DOHH2 (cell line): ENCODE results near the gene IFNAR2.

Experiments used
- H3F3A ChIP-seq: fragments of 200-600 bp; sonication (generic), shearing (Covaris generic); 2 replicates; pipeline ENCODE4 v1.6.0; 2016; ENCODE audit warnings: antibody characterized with exemption, mild to moderate bottlenecking; ENCODE audit not compliant: control insufficient read depth, insufficient read depth
- H3K27ac ChIP-seq: fragments of 200-600 bp; sonication (generic); 2 replicates; pipeline ENCODE4 v1.5.1; 2014; ENCODE audit warnings: low read depth, mild to moderate bottlenecking, low read length, moderate library complexity
- H3K27me3 ChIP-seq: fragments of 200-600 bp; sonication (generic); 2 replicates; pipeline ENCODE4 v1.6.1; 2014; ENCODE audit warnings: mild to moderate bottlenecking, low read length, mixed read lengths; ENCODE audit not compliant: control insufficient read depth
- H3K36me3 ChIP-seq: fragments of 200-600 bp; sonication (generic); 2 replicates; pipeline ENCODE4 v1.6.1; 2014; ENCODE audit warnings: mild to moderate bottlenecking, low read length, moderate library complexity, mixed read lengths; ENCODE audit not compliant: control insufficient read depth
- H3K4me1 ChIP-seq: fragments of 200-600 bp; sonication (generic); 2 replicates; pipeline ENCODE4 v1.6.1; 2014; ENCODE audit warnings: mild to moderate bottlenecking, low read length, mixed read lengths; ENCODE audit not compliant: control insufficient read depth
- H3K4me2 ChIP-seq: fragments of 200-600 bp; sonication (generic); 2 replicates; pipeline ENCODE4 v1.6.0; 2014; ENCODE audit warnings: mild to moderate bottlenecking, low read length, moderate library complexity
- H3K4me3 ChIP-seq: fragments of 200-600 bp; sonication (generic); 2 replicates; pipeline ENCODE4 v1.5.1; 2014; ENCODE audit warnings: mild to moderate bottlenecking, low read length, mixed read lengths
- H3K79me2 ChIP-seq: fragments of 200-600 bp; sonication (generic); 2 replicates; pipeline ENCODE4 v1.6.1; 2014; ENCODE audit warnings: mild to moderate bottlenecking, low read length, mixed read lengths; ENCODE audit not compliant: control insufficient read depth
- H3K9me2 ChIP-seq: fragments of 200-600 bp; sonication (generic); replicated peaks from 2 replicates; pipeline ENCODE4 v1.6.1; 2014; ENCODE audit warnings: mild to moderate bottlenecking, low read length, mixed read lengths; ENCODE audit not compliant: control insufficient read depth
- H3K9me3 ChIP-seq: fragments of 200-600 bp; sonication (generic); 2 replicates; pipeline ENCODE4 v1.6.1; 2014; ENCODE audit warnings: antibody characterized with exemption, low read length, mixed read lengths; ENCODE audit not compliant: control insufficient read depth, insufficient read depth
- H4K20me1 ChIP-seq: fragments of 200-600 bp; sonication (generic); 2 replicates; pipeline ENCODE4 v1.6.0; 2014; ENCODE audit warnings: low read depth, mild to moderate bottlenecking, antibody characterized with exemption, low read length, moderate library complexity; ENCODE audit not compliant: control insufficient read depth, insufficient read depth
- EZH2phosphoT487 ChIP-seq: fragments of 200-600 bp; sonication (generic); IDR thresholded peaks from 2 replicates; pipeline ENCODE4 v1.6.1; 2017; ENCODE audit warnings: borderline replicate concordance, mild to moderate bottlenecking, antibody characterized with exemption, low read length, moderate library complexity, mixed read lengths
- TF ChIP-seq, protein P1 (sequence below): fragments of 200-600 bp; sonication (generic); IDR thresholded peaks from one replicate; pipeline ENCODE4 v1.5.1; 2014; ENCODE audit warnings: antibody characterized with exemption, mild to moderate bottlenecking, low read depth, low read length; ENCODE audit not compliant: poor library complexity, severe bottlenecking

The IFNAR2 gene

DNA sequence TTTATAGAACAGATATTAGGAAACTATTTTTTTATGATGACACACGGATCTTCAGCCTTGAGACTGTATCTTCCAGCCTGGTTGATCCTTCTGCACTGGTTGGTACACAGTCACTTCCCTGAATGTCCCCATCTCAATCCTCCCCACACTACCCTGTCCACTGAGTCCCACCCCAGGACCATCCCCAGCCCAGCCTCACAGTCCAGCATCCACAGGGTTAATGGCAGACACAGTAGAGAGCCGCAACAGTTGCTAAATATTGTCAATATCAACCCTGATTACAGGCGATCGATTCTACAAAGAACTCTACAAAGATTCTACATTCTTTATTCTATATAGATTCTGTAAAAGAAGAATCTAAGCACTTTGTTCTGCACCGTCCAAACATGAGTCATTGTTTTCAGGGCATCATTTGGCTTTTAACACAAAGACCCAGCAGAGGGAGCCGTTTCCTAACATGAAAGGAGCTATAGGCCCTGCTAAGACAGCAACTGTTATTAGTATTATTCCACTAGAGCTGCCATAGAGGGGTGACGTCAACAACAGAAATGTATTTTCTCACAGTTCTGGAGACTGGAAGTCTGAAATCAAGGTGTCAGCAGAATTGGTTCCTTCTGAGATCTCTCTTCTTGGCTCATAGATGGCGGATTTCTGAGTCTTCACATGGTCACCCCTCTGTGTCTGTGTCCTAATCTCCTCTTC, 30.1 kb upstream of the IFNAR2 start:
- no peaks in the 10 kb centered on the region for H3K9me2 ChIP-seq
- no peaks in the 10 kb centered on the region for H3K27me3 ChIP-seq
- no peaks in the 10 kb centered on the region for H3K36me3 ChIP-seq
- H3K27ac ChIP-seq = no peak overlapping the region
- H3K79me2 ChIP-seq = no peaks in the 10 kb centered on the region
- peaks cover 38% of the 10 kb centered on the region for H3K4me1 ChIP-seq
- H3K4me3 ChIP-seq = no peak overlapping the region
- peak overlapping the region; percentile 35; the same call in 1 of the 2 replicates for H3K4me2 ChIP-seq
- H3K9me3 ChIP-seq = no peaks in the 10 kb centered on the region
- TF ChIP-seq EZH2phosphoT487 = no peak
- TF ChIP-seq, protein P1, sequence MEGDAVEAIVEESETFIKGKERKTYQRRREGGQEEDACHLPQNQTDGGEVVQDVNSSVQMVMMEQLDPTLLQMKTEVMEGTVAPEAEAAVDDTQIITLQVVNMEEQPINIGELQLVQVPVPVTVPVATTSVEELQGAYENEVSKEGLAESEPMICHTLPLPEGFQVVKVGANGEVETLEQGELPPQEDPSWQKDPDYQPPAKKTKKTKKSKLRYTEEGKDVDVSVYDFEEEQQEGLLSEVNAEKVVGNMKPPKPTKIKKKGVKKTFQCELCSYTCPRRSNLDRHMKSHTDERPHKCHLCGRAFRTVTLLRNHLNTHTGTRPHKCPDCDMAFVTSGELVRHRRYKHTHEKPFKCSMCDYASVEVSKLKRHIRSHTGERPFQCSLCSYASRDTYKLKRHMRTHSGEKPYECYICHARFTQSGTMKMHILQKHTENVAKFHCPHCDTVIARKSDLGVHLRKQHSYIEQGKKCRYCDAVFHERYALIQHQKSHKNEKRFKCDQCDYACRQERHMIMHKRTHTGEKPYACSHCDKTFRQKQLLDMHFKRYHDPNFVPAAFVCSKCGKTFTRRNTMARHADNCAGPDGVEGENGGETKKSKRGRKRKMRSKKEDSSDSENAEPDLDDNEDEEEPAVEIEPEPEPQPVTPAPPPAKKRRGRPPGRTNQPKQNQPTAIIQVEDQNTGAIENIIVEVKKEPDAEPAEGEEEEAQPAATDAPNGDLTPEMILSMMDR = peak; percentile 89
- H4K20me1 ChIP-seq = no peaks in the 10 kb centered on the region
- peaks cover 7% of the 10 kb centered on the region; the same call in 1 of the 2 replicates for H3F3A ChIP-seq

DNA sequence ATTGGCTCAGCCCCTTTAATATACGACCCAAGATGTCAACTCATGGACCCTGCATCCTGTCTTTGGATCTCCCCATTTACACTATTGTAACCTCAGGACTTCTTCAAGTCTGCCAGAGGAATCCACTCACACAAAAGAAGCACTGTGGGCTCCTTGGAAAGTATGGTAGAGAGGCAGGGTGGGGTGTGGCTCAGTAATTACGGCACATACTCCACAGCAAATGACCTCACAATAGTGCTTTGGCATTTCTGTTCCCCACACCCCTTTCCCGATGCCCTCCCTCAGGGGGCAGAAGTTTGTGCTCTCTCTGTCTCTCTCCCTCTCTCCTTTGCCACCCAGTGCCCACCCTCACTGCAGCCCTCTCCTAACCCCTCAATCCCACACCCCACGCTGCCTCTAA, 27.8 kb upstream of the IFNAR2 start:
- Histone ChIP-seq H3K4me2 (no peak overlapping the region), H3K4me3 (no peak overlapping the region), H3K27ac (no peak overlapping the region), H3K36me3 (no peaks in the 10 kb centered on the region), H3F3A (0 out of 2 replicates have a peak, but pooled peaks cover 4% of the 10 kb centered on the region), H3K27me3 (no peaks in the 10 kb centered on the region), H3K4me1 (peaks cover 47% of the 10 kb centered on the region), H3K79me2 (no peaks in the 10 kb centered on the region), H3K9me3 (peaks cover 5% of the 10 kb centered on the region; the same call in 1 of the 2 replicates), H4K20me1 (no peaks in the 10 kb centered on the region), H3K9me2 (no peaks in the 10 kb centered on the region)
- no peak for TF ChIP-seq EZH2phosphoT487
- TF ChIP-seq, protein P1 = no peak

DNA sequence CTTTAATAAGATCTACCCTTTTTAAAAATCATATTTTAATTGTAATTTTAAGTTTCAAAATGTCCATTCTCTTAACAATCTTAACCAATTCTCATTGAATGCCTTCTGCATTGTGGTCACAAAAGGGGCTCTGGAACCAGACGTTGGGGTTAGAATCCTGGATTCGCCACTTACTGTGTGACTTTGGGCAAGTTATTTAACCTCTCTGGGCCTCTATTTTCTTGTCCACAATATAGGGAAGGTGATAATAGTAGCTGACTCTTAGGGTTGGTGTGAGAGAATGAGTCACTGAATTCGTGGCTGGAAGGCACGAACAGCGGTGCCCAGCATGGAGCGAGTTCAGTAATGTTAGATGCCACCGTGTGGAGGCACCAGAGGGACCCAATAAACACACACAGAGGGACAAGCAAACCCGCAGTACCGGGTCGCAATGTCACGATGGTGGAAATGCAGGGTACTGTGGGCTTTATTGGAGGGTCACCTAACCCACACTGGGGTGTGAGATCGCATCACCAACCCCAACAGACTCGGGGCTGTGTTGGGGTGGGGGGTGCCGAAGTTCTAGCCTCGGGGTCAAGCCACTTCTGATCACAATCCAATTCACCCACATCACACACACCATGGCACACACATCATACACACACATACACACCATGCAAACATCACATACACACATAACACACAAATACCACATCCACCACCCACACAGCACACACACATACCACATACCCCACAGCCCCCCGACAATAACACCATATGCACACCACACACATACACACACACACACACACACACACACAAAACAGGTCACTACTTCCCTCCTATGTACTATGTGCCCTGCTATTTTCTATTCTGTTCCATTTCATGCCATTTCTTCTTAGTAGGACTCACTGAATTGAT, 27.0 kb upstream of the IFNAR2 start:
- Histone ChIP-seq H3K9me3 (peaks cover 12% of the 10 kb centered on the region; the same call in 1 of the 2 replicates), H3K4me3 (no peak overlapping the region), H3K4me1 (peaks cover 51% of the 10 kb centered on the region), H3K27ac (no peak overlapping the region), H3K27me3 (no peaks in the 10 kb centered on the region), H4K20me1 (no peaks in the 10 kb centered on the region), H3K4me2 (no peak overlapping the region), H3K79me2 (no peaks in the 10 kb centered on the region), H3K36me3 (no peaks in the 10 kb centered on the region), H3K9me2 (no peaks in the 10 kb centered on the region), H3F3A (0 out of 2 replicates have a peak, but pooled peaks cover 4% of the 10 kb centered on the region)
- TF ChIP-seq, protein P1 = no peak
- no peak for TF ChIP-seq EZH2phosphoT487
